Stimulated activated CD8-positive, alpha-beta memory T cell treated with anti-CD3 and anti-CD28 coated beads, Interleukin-12 subunit alpha, Interleukin-12 subunit beta, amount 100 ng/mL, for 24 hours (primary cell): ENCODE results near the gene ZNF546.
"Not testable (repeated sequence)": the region's sequence is repeated elsewhere in the genome, so short reads cannot be mapped to it uniquely, and the experiment has no call there.

ENCODE experiments used
- DNase-seq: peaks from one replicate; pipeline ENCODE4 v3.0.0-alpha.2; 2020; ENCODE audit errors: extremely low read depth

Gene ZNF546

DNA sequence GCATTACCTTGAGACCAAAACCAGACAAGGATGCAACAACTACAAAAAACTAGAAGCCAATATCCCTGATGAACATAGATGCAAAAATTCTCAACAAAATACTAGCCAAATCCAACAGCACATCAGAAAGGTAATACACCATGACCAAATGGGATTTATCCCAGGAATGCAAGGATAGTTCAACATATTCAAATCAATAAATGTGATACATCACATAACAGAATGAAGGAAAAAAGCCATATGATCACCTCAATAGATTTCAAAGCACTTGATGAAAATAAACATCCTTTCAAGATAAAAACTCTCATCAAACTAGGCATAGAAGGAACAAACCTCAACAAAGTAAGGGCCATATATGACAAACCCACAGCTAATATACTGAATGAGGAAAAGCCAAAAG lies 10.2 kb upstream of the ZNF546 start:
- no peak for DNase-seq

DNA sequence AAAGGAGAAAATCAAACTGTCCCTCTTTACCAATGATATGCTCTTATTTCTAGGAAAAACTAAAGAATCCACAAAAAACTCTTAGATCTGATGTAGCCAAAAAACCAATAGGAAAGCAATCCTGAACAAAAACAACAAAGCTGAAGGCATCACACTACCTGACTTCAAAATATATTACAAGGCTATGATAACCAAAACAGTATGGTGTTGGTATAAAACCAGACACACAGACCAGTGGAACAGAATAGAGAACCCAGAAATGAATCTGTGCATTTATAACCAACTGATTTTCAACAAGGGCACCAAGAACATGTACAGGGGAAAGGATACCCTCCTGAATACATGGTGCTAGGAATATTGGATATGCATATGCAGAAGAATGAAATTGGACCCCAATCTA lies 9.7 kb upstream of the ZNF546 start:
- no peak for DNase-seq

DNA sequence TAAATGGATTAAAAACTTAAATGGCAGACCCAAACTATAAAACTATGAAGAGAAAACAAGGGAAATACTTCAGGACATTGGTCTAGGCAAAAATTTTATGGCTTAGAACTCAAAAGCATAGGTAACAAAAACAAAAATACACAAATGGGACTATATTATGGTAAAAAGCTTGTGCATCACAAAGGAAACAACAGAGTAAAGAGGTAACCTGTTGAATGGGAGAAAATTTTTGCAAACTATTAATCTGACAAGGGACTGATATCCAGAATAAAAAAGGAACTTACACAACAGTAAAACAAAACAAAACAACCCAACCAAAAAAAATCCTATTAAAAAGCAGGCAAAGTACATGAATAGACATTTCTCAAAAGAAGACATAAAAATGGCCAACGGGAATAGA lies 9.3 kb upstream of the ZNF546 start:
- DNase-seq = no peak

DNA sequence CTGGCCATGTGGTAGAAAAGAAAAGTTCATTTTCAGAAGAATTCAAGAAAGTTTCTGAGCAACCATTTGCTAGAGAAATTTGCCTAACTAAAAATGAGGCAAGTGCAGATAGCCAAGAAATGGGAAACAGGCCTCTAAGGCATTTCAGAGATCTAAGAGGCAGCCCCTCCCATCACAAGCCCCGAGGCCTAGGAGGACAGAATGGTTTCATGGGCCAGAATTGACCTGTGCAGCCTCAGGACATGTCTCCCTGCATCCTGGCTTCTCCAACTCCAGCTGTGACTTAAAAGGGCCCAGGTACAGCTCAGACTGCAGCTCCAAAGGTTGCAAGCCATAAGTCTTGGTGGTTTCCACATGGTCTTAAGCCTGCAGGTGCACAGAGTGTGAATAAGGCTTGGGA lies 3.3 kb upstream of the ZNF546 start:
- no peak for DNase-seq

DNA sequence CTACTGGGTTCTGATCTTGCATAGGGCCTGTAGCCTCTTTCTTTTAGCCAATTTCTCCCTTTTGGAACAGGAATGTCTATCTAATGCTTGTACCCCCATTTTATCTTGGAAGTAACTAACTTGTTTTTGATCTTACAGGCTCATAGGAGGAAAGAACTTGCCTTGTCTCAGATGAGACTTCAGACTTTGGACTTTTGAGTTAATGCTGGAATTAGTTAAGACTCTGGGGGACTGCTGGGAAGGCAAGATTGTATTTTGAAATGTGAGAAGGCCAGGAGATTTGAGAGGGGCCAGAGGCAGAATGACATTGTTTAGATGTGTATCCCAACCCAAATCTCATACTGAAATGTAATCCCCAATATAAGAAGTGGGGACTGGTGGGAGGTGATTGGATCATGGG lies 2.5 kb upstream of the ZNF546 start:
- no peak for DNase-seq

DNA sequence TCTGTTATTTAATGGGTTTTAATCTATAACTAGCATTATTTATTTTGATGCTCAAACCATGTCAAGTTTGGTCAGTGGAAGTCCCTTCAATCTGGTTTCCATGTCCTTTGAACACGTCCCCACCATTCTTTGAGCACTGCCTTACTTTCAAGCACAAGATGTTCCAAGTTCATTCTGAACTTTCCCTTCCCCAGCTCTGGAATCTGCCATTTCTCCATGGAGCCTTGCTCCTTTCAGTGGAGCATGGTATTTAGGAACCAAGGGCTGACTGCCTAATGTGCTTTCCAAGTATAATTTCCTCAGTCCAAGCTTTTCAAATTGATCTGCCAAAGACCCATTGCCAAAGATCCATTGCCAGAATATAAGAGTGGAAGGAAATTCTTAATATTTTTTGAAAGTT lies 1.1 kb upstream of the ZNF546 start:
- no peak for DNase-seq

DNA sequence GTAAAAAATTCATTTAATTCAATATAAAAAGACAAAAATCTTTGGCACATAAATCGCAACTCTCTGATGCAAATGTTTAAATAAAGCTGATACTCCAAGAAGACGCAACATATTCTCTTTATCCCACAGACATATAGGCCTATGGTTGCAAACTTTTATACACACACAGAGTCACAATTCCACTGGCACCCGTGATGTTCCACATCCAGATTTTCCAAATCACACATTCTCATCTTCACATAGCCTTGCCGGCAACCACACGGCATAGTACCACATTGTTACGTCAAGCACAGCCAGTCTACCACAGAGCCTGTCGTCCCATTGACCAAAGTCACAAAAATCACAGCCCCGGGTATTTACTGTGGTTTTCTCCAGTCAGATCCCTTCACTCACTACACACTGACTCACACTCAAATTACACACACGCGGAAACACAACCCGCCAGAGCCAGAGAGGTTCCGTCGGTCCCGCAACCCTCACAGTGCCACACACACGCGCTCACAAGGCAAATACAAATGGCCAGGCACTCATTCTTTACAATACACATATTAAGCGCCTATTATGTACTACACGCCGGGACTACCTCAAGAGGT lies 546 bp upstream of the ZNF546 start:
- DNase-seq = no peak

DNA sequence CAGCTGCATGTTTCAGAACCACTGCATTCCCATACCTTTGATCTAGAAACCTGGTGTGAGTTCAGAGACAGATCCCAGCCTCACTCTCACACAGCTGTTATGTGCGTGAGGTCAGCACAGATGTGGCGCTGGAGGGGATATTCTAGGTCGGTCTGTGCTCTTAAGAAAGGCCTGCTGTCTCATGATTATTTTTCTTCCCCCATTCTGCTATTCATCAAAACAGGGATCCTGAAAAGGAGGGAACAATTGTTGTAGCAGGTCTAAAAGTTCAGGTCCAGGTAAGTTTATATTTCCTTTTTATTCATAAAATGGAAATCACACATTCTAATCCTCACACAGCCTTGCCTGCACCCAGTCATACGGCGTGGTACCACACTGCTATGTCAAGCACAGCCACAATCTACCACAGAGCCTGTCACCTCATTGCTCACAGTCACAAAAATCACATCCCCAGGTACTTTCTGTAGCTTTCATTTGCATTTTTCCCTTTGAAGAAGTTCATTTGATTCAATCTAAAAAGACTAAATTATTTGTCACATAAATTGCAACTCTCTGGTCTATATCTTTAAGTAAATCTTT lies 867 bp downstream of the ZNF546 start:
- no peak for DNase-seq

DNA sequence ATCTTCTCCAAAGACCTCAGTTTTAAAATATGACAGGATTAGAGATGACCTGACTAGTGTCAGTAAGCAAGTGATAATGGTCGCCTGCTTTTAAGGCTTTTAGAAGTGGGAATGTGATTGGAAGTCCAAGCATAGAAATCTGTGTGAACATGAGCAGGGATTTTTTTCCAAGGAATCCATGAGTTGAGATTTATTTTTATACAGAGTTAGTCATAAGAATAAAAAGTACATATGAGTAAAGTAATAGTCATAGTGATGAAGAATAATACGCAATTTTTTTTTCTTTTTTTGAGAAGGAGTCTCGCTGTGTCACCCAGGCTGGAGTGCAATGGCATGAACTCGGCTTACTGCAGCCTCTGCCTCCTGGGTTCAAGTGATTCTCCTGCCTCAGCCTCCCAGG lies 1.6 kb downstream of the ZNF546 start:
- DNase-seq = no peak

DNA sequence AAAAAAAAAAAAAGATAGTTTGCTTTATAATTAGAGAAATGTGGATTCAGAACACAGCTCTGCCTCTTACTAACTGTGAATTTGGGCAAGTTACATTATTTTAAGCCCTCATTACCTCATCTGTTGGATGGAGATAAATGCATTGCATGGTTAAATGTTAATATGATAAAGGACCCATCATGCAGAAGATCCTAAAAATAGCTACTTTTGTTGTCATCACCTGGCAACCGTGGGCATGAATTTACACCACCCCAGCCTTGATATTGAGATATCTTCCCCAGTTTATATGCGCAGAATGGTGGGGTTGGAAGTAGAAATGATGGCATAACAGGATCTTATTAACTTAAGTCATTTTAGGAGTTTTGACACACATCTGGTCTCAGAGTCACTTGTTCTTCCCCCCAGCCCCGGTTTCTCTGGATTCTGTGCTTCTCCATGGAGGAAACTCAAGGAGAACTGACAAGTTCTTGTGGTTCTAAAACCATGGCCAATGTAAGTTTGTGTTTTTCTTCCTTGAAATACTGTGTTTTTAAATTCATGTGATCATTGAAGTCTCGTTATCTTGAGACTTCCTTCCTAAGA lies 8.9 kb downstream of the ZNF546 start:
- DNase-seq = no peak

DNA sequence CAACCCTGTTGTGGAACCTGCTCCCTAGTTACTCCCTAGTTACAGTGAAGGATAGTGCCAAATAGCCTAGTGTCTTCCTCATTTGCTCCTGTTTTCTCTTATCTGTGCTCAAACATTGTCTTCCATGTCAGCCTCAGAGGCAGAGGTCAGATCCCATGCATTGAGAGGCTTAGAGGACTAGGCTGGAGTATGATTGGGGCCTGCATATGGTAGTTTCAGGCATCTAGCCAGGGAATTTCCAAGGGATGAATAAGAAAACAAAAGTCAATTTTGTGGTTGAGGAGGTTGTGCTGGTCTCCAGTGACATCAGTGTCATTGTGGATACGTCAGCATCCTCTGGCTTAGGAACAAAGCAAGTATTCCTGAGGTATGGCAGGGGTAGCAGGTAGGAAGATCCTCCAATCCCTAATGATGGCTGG lies 9.4 kb downstream of the ZNF546 start:
- no peak for DNase-seq

DNA sequence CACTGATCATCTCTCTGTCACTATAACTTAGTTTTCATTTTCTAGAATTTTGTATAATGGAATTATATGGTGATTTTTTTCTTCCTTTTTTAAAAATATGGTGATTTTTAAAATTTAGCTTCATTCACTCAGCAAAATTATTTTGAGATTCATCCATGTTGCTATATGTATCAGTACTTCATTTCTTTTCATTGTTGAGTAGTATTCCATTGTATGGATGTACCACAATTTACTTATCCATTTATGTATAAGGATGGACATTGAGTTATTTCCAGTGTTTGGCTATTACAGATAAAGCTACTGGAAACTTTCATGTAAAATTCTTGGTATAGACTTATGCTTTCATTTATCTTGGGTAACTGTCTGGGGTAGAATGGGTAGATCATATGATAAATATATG lies 12.8 kb downstream of the ZNF546 start:
- no peak for DNase-seq

DNA sequence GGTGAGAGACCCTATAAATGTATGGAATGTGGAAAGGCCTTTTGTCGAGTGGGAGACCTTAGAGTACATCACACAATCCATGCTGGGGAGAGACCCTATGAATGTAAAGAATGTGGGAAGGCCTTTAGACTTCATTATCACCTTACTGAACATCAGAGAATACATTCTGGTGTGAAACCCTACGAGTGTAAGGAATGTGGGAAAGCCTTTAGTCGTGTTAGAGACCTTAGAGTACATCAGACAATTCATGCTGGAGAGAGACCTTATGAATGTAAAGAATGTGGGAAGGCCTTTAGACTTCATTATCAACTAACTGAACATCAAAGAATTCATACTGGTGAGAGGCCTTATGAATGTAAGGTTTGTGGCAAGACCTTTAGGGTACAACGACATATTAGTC lies 17.1 kb downstream of the ZNF546 start:
- no peak for DNase-seq

DNA sequence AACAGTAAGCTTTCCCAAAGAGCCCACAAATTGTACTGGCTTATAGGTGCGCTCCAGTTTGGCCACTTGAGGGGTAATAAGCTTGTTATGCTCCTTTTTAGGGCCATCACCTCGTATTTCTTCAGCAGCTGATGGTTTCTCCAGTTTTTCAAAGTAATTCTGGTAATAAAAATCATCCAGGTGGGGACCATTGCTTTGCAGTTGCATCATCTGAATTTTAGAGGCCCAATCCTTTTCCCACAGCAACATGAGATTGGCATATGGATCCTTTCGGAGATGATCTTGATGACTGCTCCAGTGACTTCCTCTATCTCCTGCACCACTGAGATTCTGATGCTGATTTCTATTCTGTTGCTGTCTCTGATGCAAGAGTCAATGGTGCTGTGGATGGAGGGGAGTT lies 27.1 kb downstream of the ZNF546 start:
- no peak for DNase-seq

DNA sequence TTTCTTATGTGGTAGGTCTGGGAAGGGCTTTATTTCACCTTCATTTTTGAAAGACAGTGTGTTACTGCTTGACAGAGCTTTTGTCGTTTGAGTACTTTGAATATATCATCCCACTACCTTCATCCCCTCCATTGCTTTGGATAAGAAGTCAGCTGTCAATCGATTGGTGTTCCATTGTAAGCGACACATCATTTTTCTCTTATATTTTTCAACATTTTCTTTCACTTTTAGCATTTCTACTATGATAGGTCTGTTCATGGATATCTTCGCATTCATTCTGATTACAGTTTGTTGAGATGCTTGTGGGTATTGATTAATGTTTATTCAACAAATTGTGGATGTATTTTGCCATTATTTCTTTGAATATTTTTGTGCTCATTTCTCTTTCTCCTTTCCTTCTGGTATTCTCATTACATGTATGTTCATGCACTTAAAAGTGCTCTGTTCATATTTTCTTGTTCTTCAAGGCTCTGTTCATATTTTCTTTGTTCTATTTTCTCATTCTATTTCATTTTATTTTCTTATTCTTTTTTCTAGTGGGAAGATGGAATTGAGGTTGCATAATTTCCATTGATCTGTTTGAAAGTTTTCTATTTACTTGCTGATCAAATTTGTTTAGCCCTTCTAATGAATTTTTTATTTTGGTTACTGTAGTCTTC lies 29.2 kb downstream of the ZNF546 start:
- DNase-seq = no peak

DNA sequence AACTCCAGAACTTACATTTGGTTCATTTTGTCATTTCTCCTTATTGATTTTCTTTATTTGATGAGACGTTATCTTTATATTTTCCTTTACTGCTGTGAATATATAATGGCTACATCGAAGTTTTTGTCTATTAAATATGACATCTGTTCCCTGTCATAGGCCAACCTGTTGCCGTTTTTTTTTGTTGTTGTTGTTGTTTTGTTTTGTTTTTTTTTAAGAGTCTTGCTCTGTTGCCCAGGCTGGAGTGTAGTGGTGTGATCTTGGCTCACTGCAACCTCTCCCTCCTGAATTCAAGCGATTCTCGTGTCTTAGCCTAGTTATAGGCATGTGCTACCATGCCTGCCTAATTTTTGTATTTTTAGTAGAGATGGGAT lies 29.7 kb downstream of the ZNF546 start:
- DNase-seq = no peak

DNA sequence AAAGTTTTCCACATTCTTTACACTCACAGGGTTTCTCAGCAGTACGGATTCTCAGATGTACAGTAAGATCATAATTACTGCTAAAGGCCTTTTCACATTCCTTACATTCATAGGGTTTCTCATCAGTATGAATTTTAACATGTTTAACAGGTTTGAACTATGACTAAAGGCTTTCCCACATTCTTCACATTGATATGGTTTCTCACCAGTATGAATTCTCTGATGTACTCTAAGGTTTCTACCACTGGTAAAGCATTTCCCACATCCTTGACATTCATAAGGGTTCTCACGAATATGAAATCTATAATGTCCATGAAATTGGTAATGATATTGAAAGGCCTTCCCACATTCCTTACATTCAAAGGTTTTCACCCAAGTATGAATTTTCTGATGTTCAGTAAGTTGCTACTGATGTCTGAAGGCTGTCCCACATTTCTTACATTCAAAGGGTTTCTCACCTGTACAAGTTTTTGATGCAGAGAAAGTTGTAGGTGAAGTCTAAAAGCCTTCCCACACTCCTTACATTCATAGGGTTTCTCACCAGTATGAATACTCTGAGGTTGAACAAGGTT lies 37.2 kb downstream of the ZNF546 start:
- DNase-seq = no peak

DNA sequence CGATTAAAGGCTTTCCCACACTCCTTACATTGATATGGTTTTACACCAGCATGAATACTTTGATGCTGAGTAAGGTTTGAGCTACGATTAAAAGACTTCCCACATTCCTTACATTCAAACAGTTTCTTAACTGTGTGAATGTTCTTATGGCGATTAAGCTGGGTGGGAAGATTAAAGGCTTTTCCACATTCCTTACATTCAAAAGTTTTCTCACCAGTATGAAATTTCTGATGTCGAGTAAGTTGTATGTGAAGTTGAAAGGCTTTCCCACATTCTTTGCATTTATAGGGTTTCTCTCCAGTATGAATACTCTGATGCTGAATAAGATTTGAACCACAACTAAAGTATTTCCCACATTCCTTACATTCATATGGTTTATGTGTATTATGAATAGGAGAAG lies 39.1 kb downstream of the ZNF546 start:
- no peak for DNase-seq

DNA sequence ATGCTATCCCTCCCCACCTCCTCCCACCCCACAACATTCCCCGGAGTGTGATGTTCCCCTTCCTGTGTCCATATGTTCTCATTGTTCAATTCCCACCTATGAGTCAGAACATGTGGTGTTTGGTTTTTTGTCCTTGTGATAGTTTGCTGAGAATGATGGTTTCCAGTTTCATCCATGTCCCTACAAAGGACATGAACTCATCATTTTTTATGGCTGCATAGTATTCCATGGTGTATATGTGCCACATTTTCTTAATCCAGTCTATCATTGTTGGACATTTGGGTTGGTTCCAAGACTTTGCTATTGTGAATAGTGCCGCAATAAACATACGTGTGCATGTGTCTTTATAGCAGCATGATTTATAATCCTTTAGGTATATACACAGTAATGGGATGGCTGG lies 41.2 kb downstream of the ZNF546 start:
- not testable (repeated sequence) for DNase-seq

DNA sequence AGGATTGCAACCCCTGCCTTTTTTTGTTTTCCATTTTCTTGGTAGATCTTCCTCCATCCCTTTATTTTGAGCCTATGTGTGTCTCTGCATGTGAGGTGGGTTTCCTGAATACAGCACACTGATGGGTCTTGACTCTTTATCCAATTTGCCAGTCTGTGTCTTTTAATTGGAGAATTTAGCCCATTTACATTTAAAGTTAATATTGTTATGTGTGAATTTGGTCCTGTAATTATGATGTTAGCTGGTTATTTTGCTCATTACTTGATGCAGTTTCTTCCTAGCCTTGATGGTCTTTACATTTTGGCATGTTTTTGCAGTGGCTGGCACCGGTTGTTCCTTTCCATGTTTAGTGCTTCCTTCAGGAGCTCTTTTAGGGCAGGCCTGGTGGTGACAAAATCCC lies 44.9 kb downstream of the ZNF546 start:
- not testable (repeated sequence) for DNase-seq

DNA sequence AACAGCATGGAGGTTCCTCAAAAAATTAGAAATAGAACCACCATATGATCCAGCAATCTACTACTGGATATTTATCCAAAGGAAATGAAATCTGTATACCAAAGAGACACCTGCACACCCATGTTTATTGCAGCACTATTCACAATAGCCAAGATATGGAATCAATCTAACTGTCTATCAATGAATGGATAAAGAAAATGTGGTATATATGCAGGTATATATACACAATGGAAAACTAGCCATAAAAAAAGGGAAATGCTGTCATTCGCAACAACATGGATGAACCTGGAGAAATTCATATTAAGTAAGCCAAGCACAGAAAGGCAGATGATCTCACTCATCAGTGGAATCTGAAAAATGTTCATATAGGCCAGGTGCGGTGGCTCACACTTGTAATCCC lies 56.6 kb downstream of the ZNF546 start:
- no peak for DNase-seq

DNA sequence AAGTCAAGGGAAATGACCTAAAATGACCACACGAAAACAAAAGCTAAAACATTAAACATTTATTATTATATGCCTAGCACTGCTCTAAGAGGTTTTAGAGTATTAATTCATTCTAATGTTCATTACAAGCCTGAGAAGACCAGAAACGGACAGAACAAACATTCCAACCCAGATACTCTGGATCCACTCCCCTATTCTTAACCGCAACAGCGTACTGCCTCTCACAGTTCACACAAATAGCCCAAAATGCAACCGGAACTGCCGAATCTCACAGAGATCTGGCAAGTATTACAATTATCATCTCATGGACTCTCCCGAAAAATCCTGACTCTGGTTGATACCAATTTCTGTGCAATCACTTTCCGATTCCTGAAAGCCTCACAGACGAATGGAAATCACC lies 57.8 kb downstream of the ZNF546 start:
- DNase-seq = no peak

DNA sequence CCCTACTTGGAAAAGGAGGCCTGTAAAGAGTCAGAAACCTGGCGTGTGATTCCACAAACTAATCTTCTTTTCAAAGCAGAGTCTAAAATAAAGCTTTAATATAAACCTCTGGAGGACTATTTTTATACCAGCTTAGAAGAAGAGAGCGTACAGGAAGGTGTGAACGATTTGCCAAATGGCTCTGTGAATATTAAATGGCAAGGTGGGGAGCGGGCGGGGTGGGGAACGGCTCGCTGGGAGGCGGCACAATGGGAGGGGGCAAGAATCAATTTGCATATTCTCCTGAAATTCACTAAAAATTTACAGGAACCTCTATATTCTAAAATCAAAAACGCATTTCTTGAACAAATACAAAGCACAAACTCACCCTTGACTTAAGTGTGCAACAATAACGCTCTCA lies 58.2 kb downstream of the ZNF546 start:
- DNase-seq = no peak
